HFF-Myc (cell line): ENCODE measurements around the gene BOD1.
A peak's percentile ranks its signal among the peaks of the same experiment; 100 is the strongest.

Experiments used
- DNase-seq: peaks from one replicate; pipeline ENCODE4 v3.0.0-alpha.2; 2011; ENCODE audit warnings: low read depth; ENCODE audit errors: extremely low read depth
- H3K4me3 ChIP-seq: replicated peaks from 2 replicates; pipeline ENCODE4 v1.5.1; 2011; ENCODE audit warnings: low read depth, mild to moderate bottlenecking, control low read depth, low read length
- TF ChIP-seq, protein P1 (sequence below): IDR thresholded peaks from 2 replicates; pipeline ENCODE4 v1.5.1; 2012; ENCODE audit warnings: mild to moderate bottlenecking, low read depth, low read length, control low read depth; ENCODE audit errors: missing control alignments

BOD1 gene

DNA sequence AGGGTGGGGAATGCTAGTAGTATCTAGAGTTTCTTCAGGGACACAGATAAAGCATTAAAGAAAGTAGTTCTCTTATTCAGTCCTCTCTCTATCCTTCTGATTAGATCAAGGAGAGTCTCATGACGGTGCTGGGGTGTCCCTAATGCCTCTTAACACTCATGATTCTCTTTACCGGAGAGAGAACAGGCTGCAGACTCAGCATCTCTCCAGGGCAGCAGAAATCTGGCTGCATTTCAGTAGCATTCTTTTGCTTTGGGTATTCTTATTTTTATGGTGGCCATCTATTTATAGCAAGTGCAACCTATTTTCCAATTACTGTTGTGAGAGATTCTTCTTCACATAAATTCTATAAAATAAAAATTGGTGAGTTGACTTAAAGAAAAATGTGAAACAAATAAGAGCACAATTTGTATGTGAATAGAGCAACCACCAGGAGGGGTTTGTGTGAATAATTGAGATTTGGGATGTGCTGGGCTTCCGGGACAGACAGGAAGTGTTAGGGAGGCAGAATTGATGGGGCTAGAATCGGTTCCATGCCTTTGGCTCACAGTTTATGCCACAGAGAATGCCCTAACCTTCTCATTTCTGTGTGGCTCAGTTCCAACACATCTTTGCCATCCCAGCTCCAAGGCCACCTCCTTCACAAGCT is 23.8 kb upstream of the BOD1 start:
- TF ChIP-seq, protein P1, sequence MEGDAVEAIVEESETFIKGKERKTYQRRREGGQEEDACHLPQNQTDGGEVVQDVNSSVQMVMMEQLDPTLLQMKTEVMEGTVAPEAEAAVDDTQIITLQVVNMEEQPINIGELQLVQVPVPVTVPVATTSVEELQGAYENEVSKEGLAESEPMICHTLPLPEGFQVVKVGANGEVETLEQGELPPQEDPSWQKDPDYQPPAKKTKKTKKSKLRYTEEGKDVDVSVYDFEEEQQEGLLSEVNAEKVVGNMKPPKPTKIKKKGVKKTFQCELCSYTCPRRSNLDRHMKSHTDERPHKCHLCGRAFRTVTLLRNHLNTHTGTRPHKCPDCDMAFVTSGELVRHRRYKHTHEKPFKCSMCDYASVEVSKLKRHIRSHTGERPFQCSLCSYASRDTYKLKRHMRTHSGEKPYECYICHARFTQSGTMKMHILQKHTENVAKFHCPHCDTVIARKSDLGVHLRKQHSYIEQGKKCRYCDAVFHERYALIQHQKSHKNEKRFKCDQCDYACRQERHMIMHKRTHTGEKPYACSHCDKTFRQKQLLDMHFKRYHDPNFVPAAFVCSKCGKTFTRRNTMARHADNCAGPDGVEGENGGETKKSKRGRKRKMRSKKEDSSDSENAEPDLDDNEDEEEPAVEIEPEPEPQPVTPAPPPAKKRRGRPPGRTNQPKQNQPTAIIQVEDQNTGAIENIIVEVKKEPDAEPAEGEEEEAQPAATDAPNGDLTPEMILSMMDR: peak; percentile 14
- no peak overlapping the region for H3K4me3 ChIP-seq
- DNase-seq: no peak

DNA sequence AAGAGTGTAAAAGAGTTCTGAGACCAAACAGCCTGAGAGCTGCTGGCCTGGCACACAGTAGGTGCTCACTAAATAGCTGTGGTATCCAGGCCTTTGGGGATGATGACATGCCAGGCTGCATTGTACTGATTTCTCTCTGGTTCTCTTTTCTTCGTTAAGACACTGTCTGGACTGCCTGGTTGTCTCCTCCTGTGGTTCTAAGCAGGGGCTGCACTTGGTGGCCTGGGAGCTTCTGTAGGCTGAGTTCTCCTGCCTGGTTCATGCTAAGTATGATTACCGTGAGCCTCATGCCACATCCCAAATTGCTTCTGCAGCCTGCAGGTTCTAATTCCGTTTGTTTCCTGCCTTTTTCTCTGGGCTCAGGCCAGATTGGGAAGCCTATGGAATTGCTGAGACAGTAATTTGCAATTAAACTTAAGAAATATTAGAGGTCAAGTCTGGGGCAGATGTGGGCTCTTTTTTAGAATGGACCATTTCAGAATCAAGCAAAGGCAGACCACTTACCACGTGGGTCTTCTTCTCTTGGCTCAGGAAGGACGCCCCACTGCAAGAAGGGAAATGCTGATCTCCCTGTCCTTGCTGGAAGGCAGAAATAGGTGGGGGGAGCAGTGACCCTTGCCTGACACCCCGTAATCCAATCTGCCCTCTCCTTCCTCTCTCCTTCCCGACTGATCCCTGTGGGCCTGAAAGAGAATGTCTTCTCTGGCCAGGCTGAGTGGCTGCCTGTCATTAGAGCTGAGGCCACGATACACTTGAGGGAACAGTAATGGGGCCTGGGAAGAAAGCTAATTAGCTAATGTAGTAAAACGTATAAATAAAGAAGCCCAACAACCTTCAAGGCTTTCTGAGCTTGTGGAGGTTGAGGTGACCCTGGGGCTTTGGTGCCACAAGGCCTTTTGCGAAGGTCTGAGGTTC is 21.9 kb upstream of the BOD1 start:
- no peak for DNase-seq

DNA sequence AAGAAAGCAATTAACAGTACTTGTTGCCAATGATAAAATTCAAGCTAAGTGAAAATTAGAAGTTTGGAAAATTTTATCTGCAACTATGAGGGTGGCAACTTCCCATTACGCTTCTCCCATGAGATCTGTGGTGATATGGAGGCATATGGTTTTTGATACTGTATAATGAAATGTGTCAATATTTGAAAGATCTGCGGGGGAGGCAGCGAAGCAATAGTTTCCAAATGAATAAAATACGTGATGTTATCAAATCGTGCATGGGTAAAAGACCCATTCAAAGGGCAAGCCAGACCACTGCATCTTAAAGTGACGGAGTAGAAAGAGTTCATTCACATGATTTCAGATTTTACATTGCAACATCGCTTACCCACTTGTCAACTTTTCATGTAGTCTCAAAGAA is 20.9 kb upstream of the BOD1 start:
- TF ChIP-seq, protein P1: no peak
- DNase-seq: no peak
- no peak overlapping the region for H3K4me3 ChIP-seq

More for the DNA sequence above, 21.9 kb upstream of the BOD1 start:
- no peak overlapping the region for H3K4me3 ChIP-seq
- TF ChIP-seq, protein P1: no peak

DNA sequence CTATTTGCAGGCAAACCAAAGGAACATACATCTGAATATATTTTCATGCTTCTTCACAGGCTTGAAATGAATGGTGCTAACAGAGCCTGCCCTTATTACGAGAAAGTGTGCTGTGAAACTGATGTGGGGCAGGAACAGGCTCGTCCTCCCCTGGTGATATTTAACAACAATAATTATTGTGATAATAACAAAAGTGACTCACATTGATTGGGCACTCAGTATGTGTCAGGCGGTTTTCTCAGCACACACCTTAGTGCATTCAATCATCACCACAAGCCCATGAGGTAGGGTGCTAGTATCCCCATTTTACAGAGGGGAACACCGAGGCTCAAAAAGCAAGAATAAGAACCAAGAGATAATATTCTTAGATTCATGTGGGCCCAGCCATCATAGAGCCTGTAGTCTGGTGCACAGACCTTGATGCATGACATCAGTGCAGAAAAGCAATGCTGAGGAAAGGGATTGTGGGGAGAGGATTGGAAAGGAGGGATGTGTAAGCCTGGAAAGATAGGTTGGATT is 18.1 kb upstream of the BOD1 start:
- TF ChIP-seq, protein P1: no peak
- DNase-seq: no peak
- H3K4me3 ChIP-seq: no peak overlapping the region

DNA sequence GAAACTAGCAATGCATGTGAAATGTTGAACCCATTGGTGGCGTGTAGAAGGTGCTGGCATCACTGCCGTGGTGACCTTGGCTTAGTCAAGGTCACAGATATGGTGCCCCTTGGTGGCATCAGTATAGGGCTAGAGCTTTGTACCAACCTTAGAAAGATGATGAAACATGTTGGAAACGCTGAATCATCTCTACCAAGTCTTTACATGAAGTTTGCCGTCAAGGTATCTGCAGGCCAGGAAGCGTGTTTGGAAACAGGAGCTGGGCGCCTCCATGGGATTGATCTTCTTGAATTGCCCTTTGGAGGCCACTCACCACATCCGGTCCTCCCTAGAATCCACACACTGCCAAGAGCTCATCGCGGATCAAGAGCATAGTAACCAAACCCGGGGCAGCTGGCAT is 16.9 kb upstream of the BOD1 start:
- DNase-seq: no peak
- H3K4me3 ChIP-seq: no peak overlapping the region
- TF ChIP-seq, protein P1: no peak

DNA sequence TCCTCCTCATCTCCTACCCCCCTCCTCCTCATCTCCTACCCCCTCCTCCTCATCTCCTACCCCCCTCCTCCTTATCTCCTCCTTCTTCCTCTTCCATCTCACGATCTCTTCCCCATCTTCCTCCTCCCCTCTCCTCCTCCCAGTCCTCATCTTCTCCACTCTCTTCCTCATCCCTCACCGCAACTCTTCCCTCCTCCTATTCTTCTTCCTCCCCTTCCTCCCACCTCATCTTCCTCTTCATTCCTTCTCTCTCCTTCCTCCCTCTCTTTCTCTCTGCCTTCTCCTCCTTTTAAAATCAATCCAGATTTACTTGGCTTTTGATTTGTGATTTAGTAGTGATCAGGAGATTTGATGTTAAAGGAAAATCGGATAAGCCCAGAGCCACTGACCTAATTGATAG is 15.0 kb upstream of the BOD1 start:
- no peak overlapping the region for H3K4me3 ChIP-seq
- no peak for DNase-seq
- TF ChIP-seq, protein P1: no peak
